GM12801 (cell line): ENCODE measurements around the gene PLD1.

Source experiments
- CTCF ChIP-seq: IDR thresholded peaks from one replicate; pipeline ENCODE4 v1.5.1; 2011; ENCODE audit warnings: control low read depth; ENCODE audit not compliant: insufficient read length; ENCODE audit errors: extremely low read depth

Gene PLD1

GRCh38 chr3:171811913-171812335 lies 1.6 kb upstream of the PLD1 start:
- no peak for TF ChIP-seq CTCF

- no peak for TF ChIP-seq CTCF
Observed at GRCh38 chr3:171811295-171811912, 1.1 kb upstream of the PLD1 start.

GRCh38 chr3:171810629-171811294 lies 479 bp upstream of the PLD1 start:
- no peak for TF ChIP-seq CTCF

GRCh38 chr3:171809611-171809860 lies 747 bp downstream of the PLD1 start:
- no peak for TF ChIP-seq CTCF

- no peak for TF ChIP-seq CTCF
Observed at GRCh38 chr3:171807806-171808205, 2.5 kb downstream of the PLD1 start.

- no peak for TF ChIP-seq CTCF
Observed at GRCh38 chr3:171807129-171807675, 3.1 kb downstream of the PLD1 start.

GRCh38 chr3:171806200-171807128 lies 3.8 kb downstream of the PLD1 start:
- TF ChIP-seq CTCF = no peak
